A673 (cell line): ENCODE data around the gene LYZ. TPM values are rescaled to one million over a fixed set of nuclear protein-coding genes. Genes with fewer than 3 reads are reported as not detected.

ENCODE experiments used
- BruUV-seq: library from RNA; stranded (reverse); fragments of 400-500 nt; replicated peaks from 2 replicates; lab custom pipeline; 2021; lab: Mats Ljungman, UMichigan
- CTCF ChIA-PET: fragments of 300-600 bp; sonication (Branson Sonifier 250); formaldehyde crosslinking; loops from one replicate; lab custom pipeline; 2022; ENCODE audit warnings: antibody characterized with exemption; lab: Charles Lee
- POLR2A ChIA-PET: fragments of 300-600 bp; sonication (Branson Sonifier 250); formaldehyde crosslinking; loops from one replicate; lab custom pipeline; 2022; ENCODE audit warnings: antibody characterized with exemption; ENCODE audit not compliant: low non-redundant PET; lab: Charles Lee
- DNase-seq: peaks from one replicate; pipeline ENCODE4 v3.0.0-alpha.2; 2015; ENCODE audit warnings: low spot score
- H3K27ac ChIP-seq: fragments of 200-600 bp; sonication (generic); 2 replicates; pipeline ENCODE4 v1.5.1; 2016; ENCODE audit warnings: mixed run types, low read depth, mild to moderate bottlenecking, mixed read lengths, antibody characterized with exemption, low read length; ENCODE audit not compliant: poor library complexity, severe bottlenecking
- H3K27me3 ChIP-seq: fragments of 200-600 bp; sonication (generic); replicated peaks from 2 replicates; pipeline ENCODE4 v1.6.1; 2017; ENCODE audit warnings: mixed run types, low read depth, mild to moderate bottlenecking, mixed read lengths, antibody characterized with exemption, low read length; ENCODE audit not compliant: insufficient read depth, poor library complexity
- H3K36me3 ChIP-seq: fragments of 200-600 bp; sonication (generic); 2 replicates; pipeline ENCODE4 v1.6.1; 2016; ENCODE audit warnings: mixed run types, mild to moderate bottlenecking, mixed read lengths, antibody characterized with exemption, low read length; ENCODE audit not compliant: insufficient read depth, poor library complexity, severe bottlenecking
- H3K4me1 ChIP-seq: fragments of 200-600 bp; sonication (generic); 2 replicates; pipeline ENCODE4 v1.6.1; 2017; ENCODE audit warnings: mixed run types, mild to moderate bottlenecking, mixed read lengths, antibody characterized with exemption, low read length; ENCODE audit not compliant: insufficient read depth, poor library complexity, severe bottlenecking
- H3K4me3 ChIP-seq: fragments of 200-600 bp; sonication (generic); 2 replicates; pipeline ENCODE4 v1.5.1; 2016; ENCODE audit warnings: low read depth, mixed run types, mild to moderate bottlenecking, mixed read lengths, low read length; ENCODE audit not compliant: poor library complexity, severe bottlenecking
- H3K9me3 ChIP-seq: fragments of 200-600 bp; sonication (generic); 2 replicates; pipeline ENCODE4 v1.6.1; 2016; ENCODE audit warnings: mixed run types, low read depth, mild to moderate bottlenecking, mixed read lengths, antibody characterized with exemption, low read length; ENCODE audit not compliant: poor library complexity, severe bottlenecking
- EZH2 ChIP-seq: fragments of 200-600 bp; sonication (generic); IDR thresholded peaks from 2 replicates; pipeline ENCODE4 v1.6.1; 2017; ENCODE audit warnings: borderline replicate concordance, low read depth, mild to moderate bottlenecking, mixed read lengths, antibody characterized with exemption, low read length; ENCODE audit not compliant: poor library complexity, severe bottlenecking
- intact Hi-C: fragments of 100-400 bp; cut with micrococcal nuclease; formaldehyde crosslinking; loops from one replicate; pipeline ENCODE4 v1.10.0; 2022; ENCODE audit not compliant: unreplicated experiment
- total RNA-seq: library from RNA; stranded (reverse); gene quantifications from 2 replicates; pipeline ENCODE4 v1.2.3, GENCODE V29; 2021
- TF ChIP-seq, protein P1 (sequence below): fragments of 300-800, 200-600 bp; sonication (generic); conservative IDR thresholded peaks from 2 replicates; pipeline ENCODE4 v1.5.1; 2017; ENCODE audit warnings: low read depth, mild to moderate bottlenecking, antibody characterized with exemption, low read length, moderate library complexity, mixed read lengths

The LYZ gene
- total RNA-seq, 1 experiment from 2014 or later = 0.32 TPM

DNA sequence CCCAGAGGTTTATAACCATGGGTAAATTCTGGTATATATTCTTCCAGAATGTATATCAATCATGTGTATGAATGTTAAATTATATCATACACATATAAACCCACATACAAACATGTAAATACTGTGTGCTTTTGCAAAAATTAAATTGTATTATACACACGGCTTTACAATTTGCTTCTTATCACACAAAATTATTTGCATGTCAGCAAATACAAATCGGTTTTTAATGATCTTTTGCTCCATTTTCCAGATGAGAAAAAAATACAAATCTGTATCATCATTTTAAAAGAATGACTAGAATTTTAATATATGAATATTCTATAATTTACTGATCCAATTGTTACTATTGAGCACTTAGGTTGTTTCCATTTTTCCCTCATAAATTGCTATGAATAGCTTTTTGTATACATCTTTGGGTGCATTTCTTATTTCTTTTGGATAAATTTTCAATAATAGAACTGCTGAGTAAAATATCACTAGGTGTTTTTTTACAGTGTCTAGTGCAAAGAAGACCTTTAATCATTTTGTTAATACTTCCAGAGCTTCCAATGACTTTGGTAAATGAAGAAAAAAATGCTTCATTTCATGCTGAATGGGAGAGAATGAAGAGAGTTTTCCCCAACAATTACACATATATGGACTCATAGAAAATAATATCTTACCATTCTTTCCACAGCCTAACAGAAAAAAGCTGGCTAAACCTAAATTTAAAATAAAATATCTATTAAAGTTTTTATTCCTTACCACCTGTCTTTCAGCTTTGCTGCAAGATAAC lies 3.5 kb downstream of the LYZ start:
- no TSS peak for BruUV-seq
- no peak for DNase-seq
- H3K4me3 ChIP-seq = no peak overlapping the region
- intact Hi-C loops = loop anchor here (10.0 kb wide), 1 partner anchor 223 kb away; no protein-coding TSS in a partner anchor
- no peaks in the 10 kb centered on the region for H3K4me1 ChIP-seq
- TF ChIP-seq, protein P1, sequence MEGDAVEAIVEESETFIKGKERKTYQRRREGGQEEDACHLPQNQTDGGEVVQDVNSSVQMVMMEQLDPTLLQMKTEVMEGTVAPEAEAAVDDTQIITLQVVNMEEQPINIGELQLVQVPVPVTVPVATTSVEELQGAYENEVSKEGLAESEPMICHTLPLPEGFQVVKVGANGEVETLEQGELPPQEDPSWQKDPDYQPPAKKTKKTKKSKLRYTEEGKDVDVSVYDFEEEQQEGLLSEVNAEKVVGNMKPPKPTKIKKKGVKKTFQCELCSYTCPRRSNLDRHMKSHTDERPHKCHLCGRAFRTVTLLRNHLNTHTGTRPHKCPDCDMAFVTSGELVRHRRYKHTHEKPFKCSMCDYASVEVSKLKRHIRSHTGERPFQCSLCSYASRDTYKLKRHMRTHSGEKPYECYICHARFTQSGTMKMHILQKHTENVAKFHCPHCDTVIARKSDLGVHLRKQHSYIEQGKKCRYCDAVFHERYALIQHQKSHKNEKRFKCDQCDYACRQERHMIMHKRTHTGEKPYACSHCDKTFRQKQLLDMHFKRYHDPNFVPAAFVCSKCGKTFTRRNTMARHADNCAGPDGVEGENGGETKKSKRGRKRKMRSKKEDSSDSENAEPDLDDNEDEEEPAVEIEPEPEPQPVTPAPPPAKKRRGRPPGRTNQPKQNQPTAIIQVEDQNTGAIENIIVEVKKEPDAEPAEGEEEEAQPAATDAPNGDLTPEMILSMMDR = no peak
- no peak for TF ChIP-seq EZH2
- no peak overlapping the region for H3K27ac ChIP-seq
- CTCF ChIA-PET = no interaction called here
- no peaks in the 10 kb centered on the region for H3K36me3 ChIP-seq
- peaks cover 5% of the 10 kb centered on the region for H3K27me3 ChIP-seq
- POLR2A ChIA-PET = no interaction called here
- H3K9me3 ChIP-seq = no peaks in the 10 kb centered on the region

DNA sequence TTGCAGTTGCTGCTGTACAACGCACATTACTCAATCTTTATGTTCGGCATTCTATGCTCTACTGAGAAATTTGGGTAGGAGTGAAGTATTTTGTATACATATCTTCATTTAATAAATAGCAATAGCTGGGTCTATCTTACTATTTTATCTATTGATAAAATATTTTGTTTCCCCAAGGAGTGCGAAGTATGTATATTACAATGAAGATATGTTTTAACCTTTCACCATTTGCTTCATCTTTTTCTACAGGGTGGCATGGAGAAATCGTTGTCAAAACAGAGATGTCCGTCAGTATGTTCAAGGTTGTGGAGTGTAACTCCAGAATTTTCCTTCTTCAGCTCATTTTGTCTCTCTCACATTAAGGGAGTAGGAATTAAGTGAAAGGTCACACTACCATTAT lies 4.7 kb downstream of the LYZ start:
- DNase-seq = no peak
- ChIA-PET POLR2A (no interaction called here), CTCF (no interaction called here)
- H3K4me3 ChIP-seq = no peak overlapping the region
- no peaks in the 10 kb centered on the region for H3K4me1 ChIP-seq
- no peaks in the 10 kb centered on the region for H3K9me3 ChIP-seq
- TF ChIP-seq, protein P1 = no peak
- no peak for TF ChIP-seq EZH2
- H3K27ac ChIP-seq = no peak overlapping the region
- BruUV-seq = no TSS peak
- intact Hi-C loops = loop anchor here (10.0 kb wide), 1 partner anchor 222 kb away; no protein-coding TSS in a partner anchor
- no peaks in the 10 kb centered on the region for H3K36me3 ChIP-seq
- H3K27me3 ChIP-seq = peaks cover 5% of the 10 kb centered on the region

DNA sequence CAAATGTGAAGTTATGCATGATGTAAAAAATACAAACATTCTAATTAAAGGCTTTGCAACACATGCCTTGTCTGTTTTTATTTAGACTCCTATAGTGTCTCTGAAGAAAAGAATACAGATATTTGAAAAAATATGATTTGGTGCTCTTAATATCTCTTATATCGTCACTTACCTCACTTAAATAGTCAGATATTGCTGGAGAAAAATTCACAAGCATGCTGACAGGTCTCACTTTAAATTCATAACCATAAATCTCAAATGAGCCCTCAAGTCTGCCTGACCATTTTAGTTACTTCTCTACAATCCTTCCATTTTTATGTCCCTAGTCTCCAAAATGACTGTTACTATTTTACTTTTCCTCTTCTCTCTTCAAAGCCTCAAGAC lies 6.0 kb downstream of the LYZ start:
- no peaks in the 10 kb centered on the region for H3K9me3 ChIP-seq
- intact Hi-C loops = loop anchor here (10.0 kb wide), 1 partner anchor 221 kb away; no protein-coding TSS in a partner anchor
- TF ChIP-seq EZH2 = no peak
- TF ChIP-seq, protein P1 = no peak
- ChIA-PET CTCF (no interaction called here), POLR2A (no interaction called here)
- no peak overlapping the region for H3K4me3 ChIP-seq
- DNase-seq = no peak
- H3K27ac ChIP-seq = no peak overlapping the region
- H3K36me3 ChIP-seq = no peaks in the 10 kb centered on the region
- BruUV-seq = no TSS peak
- peaks cover 3% of the 10 kb centered on the region for H3K4me1 ChIP-seq
- peaks cover 5% of the 10 kb centered on the region for H3K27me3 ChIP-seq
